OCI-LY1 (cell line): ENCODE measurements around the gene SPON2.

Experiments used
- H2AFZ ChIP-seq: fragments of 200-600 bp; sonication (generic), shearing (Covaris generic); 2 replicates; pipeline ENCODE4 v1.6.0; 2014; ENCODE audit warnings: antibody characterized with exemption, mild to moderate bottlenecking, low read length
- H3F3A ChIP-seq: fragments of 200-600 bp; sonication (generic), shearing (Covaris generic); 2 replicates; pipeline ENCODE4 v1.6.0; 2014; ENCODE audit warnings: mild to moderate bottlenecking, antibody characterized with exemption, low read length, moderate library complexity; ENCODE audit not compliant: insufficient read depth
- H3K27ac ChIP-seq: fragments of 200-600 bp; sonication (generic); 2 replicates; pipeline ENCODE4 v1.5.1; 2014; ENCODE audit warnings: low read length, mixed run types, mild to moderate bottlenecking, low read depth; ENCODE audit not compliant: poor library complexity, severe bottlenecking
- H3K27me3 ChIP-seq: fragments of 200-600 bp; sonication (generic); 2 replicates; pipeline ENCODE4 v1.6.0; 2014; ENCODE audit warnings: antibody characterized with exemption, mild to moderate bottlenecking, low read length, moderate library complexity; ENCODE audit not compliant: insufficient read depth
- H3K36me3 ChIP-seq: fragments of 200-600 bp; sonication (generic); 2 replicates; pipeline ENCODE4 v1.6.1; 2014; ENCODE audit warnings: mild to moderate bottlenecking, antibody characterized with exemption, low read length, moderate library complexity, mixed read lengths; ENCODE audit not compliant: insufficient read depth
- H3K4me1 ChIP-seq: fragments of 200-600 bp; sonication (generic); 2 replicates; pipeline ENCODE4 v1.5.1; 2014; ENCODE audit warnings: mild to moderate bottlenecking, low read length, moderate library complexity; ENCODE audit not compliant: insufficient read depth, severe bottlenecking
- H3K4me2 ChIP-seq: fragments of 200-600 bp; sonication (generic), shearing (Covaris generic); 2 replicates; pipeline ENCODE4 v1.6.1; 2014; ENCODE audit warnings: low read length
- H3K4me3 ChIP-seq: fragments of 200-600 bp; sonication (generic); 2 replicates; pipeline ENCODE4 v1.5.1; 2014; ENCODE audit warnings: low read length, low read depth, mild to moderate bottlenecking, mixed read lengths; ENCODE audit not compliant: poor library complexity, severe bottlenecking
- H3K79me2 ChIP-seq: fragments of 200-600 bp; shearing (Covaris generic); 2 replicates; pipeline ENCODE4 v1.6.1; 2016; ENCODE audit warnings: mixed run types, low read length, mixed read lengths; ENCODE audit not compliant: insufficient read depth
- H3K9ac ChIP-seq: fragments of 200-600 bp; sonication (generic), shearing (Covaris generic); 2 replicates; pipeline ENCODE4 v1.6.1; 2014; ENCODE audit warnings: mild to moderate bottlenecking, low read length, mixed read lengths
- H3K9me2 ChIP-seq: fragments of 200-600 bp; sonication (generic), shearing (Covaris generic); 2 replicates; pipeline ENCODE4 v1.6.1; 2014; ENCODE audit warnings: low read depth, mild to moderate bottlenecking, low read length, mixed read lengths
- H3K9me3 ChIP-seq: fragments of 200-600 bp; shearing (Covaris generic); 2 replicates; pipeline ENCODE4 v1.6.1; 2014; ENCODE audit warnings: low read length, mixed read lengths
- H4K20me1 ChIP-seq: fragments of 200-600 bp; sonication (generic), shearing (Covaris generic); 2 replicates; pipeline ENCODE4 v1.6.0; 2016; ENCODE audit warnings: mild to moderate bottlenecking, low read length; ENCODE audit not compliant: insufficient read depth
- CTCF ChIP-seq: fragments of 200-600 bp; sonication (generic), shearing (Covaris generic); IDR thresholded peaks from 2 replicates; pipeline ENCODE4 v1.5.1; 2017; ENCODE audit warnings: mild to moderate bottlenecking, antibody characterized with exemption, low read length, moderate library complexity, mixed read lengths
- EZH2 ChIP-seq: fragments of 200-600 bp; sonication (generic), shearing (Covaris generic); IDR thresholded peaks from 2 replicates; pipeline ENCODE4 v1.8.0; 2017; ENCODE audit warnings: borderline replicate concordance, mixed run types, mild to moderate bottlenecking, antibody characterized with exemption, low read length, moderate library complexity, mixed read lengths

SPON2 gene

GRCh38 chr4:1164444-1164843 lies 7.9 kb downstream of the SPON2 start:
- Histone ChIP-seq H3K4me1 (no peaks in the 10 kb centered on the region), H3K4me2 (no peak overlapping the region), H3K4me3 (no peak overlapping the region), H3K36me3 (no peaks in the 10 kb centered on the region), H3K9me2 (no peaks in the 10 kb centered on the region), H3F3A (no peaks in the 10 kb centered on the region), H3K79me2 (no peaks in the 10 kb centered on the region), H2AFZ (no peak overlapping the region), H3K27me3 (no peaks in the 10 kb centered on the region), H3K27ac (no peak overlapping the region), H3K9ac (no peak overlapping the region), H4K20me1 (no peaks in the 10 kb centered on the region), H3K9me3 (no peaks in the 10 kb centered on the region)
- TF ChIP-seq EZH2 (no peak), CTCF (no peak)

GRCh38 chr4:1164040-1164439 lies 8.3 kb downstream of the SPON2 start:
- Histone ChIP-seq H3K4me3 (no peak overlapping the region), H3F3A (no peaks in the 10 kb centered on the region), H3K79me2 (no peaks in the 10 kb centered on the region), H3K9me2 (no peaks in the 10 kb centered on the region), H3K27ac (no peak overlapping the region), H3K27me3 (no peaks in the 10 kb centered on the region), H3K9ac (no peak overlapping the region), H3K36me3 (no peaks in the 10 kb centered on the region), H2AFZ (no peak overlapping the region), H3K4me1 (no peaks in the 10 kb centered on the region), H3K9me3 (no peaks in the 10 kb centered on the region), H4K20me1 (no peaks in the 10 kb centered on the region), H3K4me2 (no peak overlapping the region)
- TF ChIP-seq EZH2 (no peak), CTCF (no peak)

GRCh38 chr4:1160351-1160750 lies 12.0 kb downstream of the SPON2 start:
- H3K4me2 ChIP-seq, result no peak overlapping the region
- H2AFZ ChIP-seq, result no peak overlapping the region
- no peaks in the 10 kb centered on the region for H3K27me3 ChIP-seq
- no peak overlapping the region for H3K4me3 ChIP-seq
- TF ChIP-seq CTCF (no peak), EZH2 (no peak)
- H3F3A ChIP-seq, result no peaks in the 10 kb centered on the region
- no peaks in the 10 kb centered on the region for H3K9me2 ChIP-seq
- H3K27ac ChIP-seq, result no peak overlapping the region
- no peaks in the 10 kb centered on the region for H4K20me1 ChIP-seq
- H3K79me2 ChIP-seq, result no peaks in the 10 kb centered on the region
- H3K9me3 ChIP-seq, result no peaks in the 10 kb centered on the region
- H3K9ac ChIP-seq, result no peak overlapping the region
- no peaks in the 10 kb centered on the region; the same call in 1 of the 2 replicates for H3K36me3 ChIP-seq
- peaks cover 8% of the 10 kb centered on the region for H3K4me1 ChIP-seq
